Common myeloid progenitor, CD34-positive (primary cell): ENCODE measurements around the gene MRO.
"Not testable (repeated sequence)": the region's sequence is repeated elsewhere in the genome, so short reads cannot be mapped to it uniquely, and the experiment has no call there.

ENCODE experiments used
- CTCF ChIA-PET: fragments of 350-600 bp; sonication (Branson Sonifier 250); formaldehyde crosslinking; loops from one replicate; lab custom pipeline; 2021; ENCODE audit warnings: antibody characterized with exemption; lab: Charles Lee
- POLR2A ChIA-PET: fragments of 350-600 bp; sonication (Branson Sonifier 250); formaldehyde crosslinking; loops from one replicate; lab custom pipeline; 2021; ENCODE audit warnings: antibody characterized with exemption; lab: Charles Lee
- DNase-seq, 3 donors: peaks; one replicate each; pipeline versions ENCODE4 v3.0.0 to v3.0.0-alpha.2; 2013
- H3K27ac ChIP-seq, 2 experiments: 1 replicate in 1 of 2; 2 replicates in 1 of 2; pipeline ENCODE4 v1.7.0; 2013; ENCODE audit warnings: inconsistent platforms in 2 of 2, low read length in 2 of 2, mild to moderate bottlenecking in 2 of 2, low read depth in 1 of 2, moderate library complexity in 1 of 2; ENCODE audit not compliant: severe bottlenecking in 2 of 2, insufficient read depth in 1 of 2, poor library complexity in 1 of 2
- H3K27me3 ChIP-seq, 5 experiments: replicated peaks in 2 of 5; 1 replicate in 3 of 5; 2 replicates in 2 of 5; pipeline versions ENCODE4 v1.6.1 to v1.7.0; 2013; ENCODE audit warnings: low read length in 4 of 5, mild to moderate bottlenecking in 2 of 5, moderate library complexity in 2 of 5, inconsistent platforms in 1 of 5; ENCODE audit not compliant: insufficient read depth in 5 of 5, control insufficient read depth in 4 of 5
- H3K36me3 ChIP-seq, 4 experiments: 1 replicate in 2 of 4; 2 replicates in 2 of 4; pipeline versions ENCODE4 v1.6.1 to v1.7.0; 2013; ENCODE audit warnings: low read length in 3 of 4, control low read depth in 1 of 4, mild to moderate bottlenecking in 1 of 4; ENCODE audit not compliant: control insufficient read depth in 4 of 4, insufficient read depth in 4 of 4
- H3K4me1 ChIP-seq, 4 experiments: 1 replicate in 3 of 4; 2 replicates in 1 of 4; pipeline versions ENCODE4 v1.6.1 to v1.7.1; 2013; ENCODE audit warnings: low read length in 3 of 4, mild to moderate bottlenecking in 3 of 4, control low read depth in 1 of 4, inconsistent platforms in 1 of 4, moderate library complexity in 1 of 4; ENCODE audit not compliant: control insufficient read depth in 4 of 4, insufficient read depth in 4 of 4; ENCODE audit errors: control extremely low read depth in 1 of 4
- H3K4me3 ChIP-seq, 7 experiments: 1 replicate in 4 of 7; 2 replicates in 3 of 7; pipeline versions ENCODE4 v1.5.1 to v1.7.0; 2013; ENCODE audit warnings: mild to moderate bottlenecking in 7 of 7, low read length in 6 of 7, moderate library complexity in 6 of 7, inconsistent platforms in 2 of 7, low read depth in 2 of 7, control low read depth in 1 of 7; ENCODE audit not compliant: insufficient read depth in 4 of 7, control insufficient read depth in 1 of 7; ENCODE audit errors: extremely low read depth in 1 of 7
- H3K9me3 ChIP-seq, 5 experiments: 1 replicate in 4 of 5; 2 replicates in 1 of 5; pipeline versions ENCODE4 v1.6.1 to v1.7.1; 2013; ENCODE audit warnings: low read length in 4 of 5, mild to moderate bottlenecking in 2 of 5, inconsistent platforms in 1 of 5, low read depth in 1 of 5, moderate library complexity in 1 of 5; ENCODE audit not compliant: control insufficient read depth in 4 of 5, insufficient read depth in 2 of 5; ENCODE audit errors: control extremely low read depth in 1 of 5
- WGBS: methylation state at CpG from one replicate; pipeline ENCODE4 v1.1.5; 2013; ENCODE audit not compliant: insufficient coverage; 5-methylcytosine and 5-hydroxymethylcytosine counted together

The MRO gene

GRCh38 chr18:50859793-50860555 lies 40.2 kb upstream of the MRO start:
- Histone ChIP-seq H3K27me3 (no peaks in the 10 kb centered on the region), H3K4me1 (peaks cover 0 to 10% (median 6%) of the 10 kb centered on the region in 4 experiments), H3K9me3 (no peaks in the 10 kb centered on the region), H3K27ac (no peak overlapping the region), H3K36me3 (no peaks in the 10 kb centered on the region), H3K4me3 (no peak overlapping the region)
- no peak for DNase-seq
- ChIA-PET CTCF (interaction anchor here (0.5 to 1.2 kb wide), 2 partner anchors 17 to 191 kb away, joined by 3 read pairs; no protein-coding TSS in a partner anchor), POLR2A (no interaction called here)

GRCh38 chr18:50857694-50858093 lies 37.9 kb upstream of the MRO start:
- Histone ChIP-seq H3K4me3 (no peak overlapping the region), H3K9me3 (no peaks in the 10 kb centered on the region), H3K27ac (no peak overlapping the region), H3K27me3 (no peaks in the 10 kb centered on the region), H3K36me3 (no peaks in the 10 kb centered on the region), H3K4me1 (peaks cover 0 to 6% (median 5%) of the 10 kb centered on the region in 4 experiments)
- ChIA-PET POLR2A (no interaction called here), CTCF (interaction anchor here (0.9 kb wide), 1 partner anchor 30 kb away, joined by 3 read pairs; no protein-coding TSS in a partner anchor)
- no peak for DNase-seq
- WGBS = 98% methylated on average over 3 of the region's 3 CpGs

GRCh38 chr18:50857166-50857565 lies 37.4 kb upstream of the MRO start:
- H3K9me3 ChIP-seq, H3K4me1 ChIP-seq, H3K27ac ChIP-seq, POLR2A ChIA-PET, H3K36me3 ChIP-seq, H3K4me3 ChIP-seq, DNase-seq, H3K27me3 ChIP-seq: not testable (repeated sequence)
- CTCF ChIA-PET = interaction anchor here (0.7 to 1.1 kb wide), 3 partner anchors 10 to 37 kb away, joined by 3 read pairs; no protein-coding TSS in a partner anchor
- WGBS = 67% methylated on average over 3 of the region's 5 CpGs

- Histone ChIP-seq H3K4me1 (no peaks in the 10 kb centered on the region), H3K36me3 (no peaks in the 10 kb centered on the region), H3K27me3 (no peaks in the 10 kb centered on the region), H3K4me3 (no peak overlapping the region), H3K27ac (no peak overlapping the region), H3K9me3 (no peaks in the 10 kb centered on the region)
- POLR2A ChIA-PET = no interaction called here
- DNase-seq = no peak
- WGBS = 99% methylated on average over 7 of the region's 13 CpGs
- CTCF ChIA-PET = interaction anchor here (0.7 to 1.1 kb wide), 2 partner anchors 11 to 36 kb away, joined by 3 read pairs; no protein-coding TSS in a partner anchor
Measured at GRCh38 chr18:50855976-50856757, 36.4 kb upstream of the MRO start.

- no peaks in the 10 kb centered on the region for H3K4me1 ChIP-seq
- no peak for DNase-seq
- no peaks in the 10 kb centered on the region for H3K9me3 ChIP-seq
- H3K27me3 ChIP-seq = no peaks in the 10 kb centered on the region
- H3K4me3 ChIP-seq = no peak overlapping the region
- ChIA-PET CTCF (no interaction called here), POLR2A (no interaction called here)
- H3K27ac ChIP-seq = no peak overlapping the region
- H3K36me3 ChIP-seq = no peaks in the 10 kb centered on the region
- WGBS = 88% methylated on average over 4 of the region's 6 CpGs
Measured at GRCh38 chr18:50853863-50854271, 34.1 kb upstream of the MRO start.

- Histone ChIP-seq H3K4me3 (no peak overlapping the region), H3K4me1 (no peaks in the 10 kb centered on the region), H3K27me3 (no peaks in the 10 kb centered on the region), H3K27ac (no peak overlapping the region), H3K9me3 (no peaks in the 10 kb centered on the region), H3K36me3 (no peaks in the 10 kb centered on the region)
- 100% methylated on average over 4 of the region's 5 CpGs for WGBS
- DNase-seq = no peak
- ChIA-PET CTCF (interaction anchor here (1.4 kb wide), 1 partner anchor 9 kb away, joined by 3 read pairs; no protein-coding TSS in a partner anchor), POLR2A (no interaction called here)
Measured at GRCh38 chr18:50850307-50851065, 30.7 kb upstream of the MRO start.
